GM21619 (cell line): Measurements from ENCODE around the gene SH2D3A.
"Not testable (repeated sequence)": the region's sequence is repeated elsewhere in the genome, so short reads cannot be mapped to it uniquely, and the experiment has no call there.

Experiments
- ATAC-seq: cut with Tn5 transposase; IDR thresholded peaks from one replicate; pipeline ENCODE4 v1.9.1; 2021; ENCODE audit not compliant: unreplicated experiment

Gene SH2D3A

GRCh38 chr19:6709549-6709948 lies 57.7 kb downstream of the SH2D3A start:
- no peak for ATAC-seq

GRCh38 chr19:6708913-6709312 lies 58.3 kb downstream of the SH2D3A start:
- ATAC-seq, result not testable (repeated sequence)

GRCh38 chr19:6708346-6708745 lies 58.9 kb downstream of the SH2D3A start:
- no peak for ATAC-seq

GRCh38 chr19:6707658-6708018 lies 59.6 kb downstream of the SH2D3A start:
- ATAC-seq, result no peak

GRCh38 chr19:6707011-6707657 lies 60.1 kb downstream of the SH2D3A start:
- ATAC-seq, result no peak

- ATAC-seq, result no peak
Observed at GRCh38 chr19:6706633-6706958, 60.6 kb downstream of the SH2D3A start.

- ATAC-seq, result no peak
Observed at GRCh38 chr19:6705931-6706632, 61.2 kb downstream of the SH2D3A start.
